Measurements from ENCODE around the gene FRAS1.
"Not testable (repeated sequence)": the region's sequence is repeated elsewhere in the genome, so short reads cannot be mapped to it uniquely, and the experiment has no call there.

FRAS1 gene

GRCh38 chr4:78079726-78080430 lies 22.8 kb downstream of the FRAS1 start:
- no peak overlapping the region for H3K4me3 ChIP-seq (replicated peaks; ENCODE audit: low read depth, low read length)
- TF ChIP-seq CTCF (IDR thresholded peaks at IDR 0.05; ENCODE audit: low read depth, low read length, missing control alignments): no peak
- no peak for DNase-seq (ENCODE audit: extremely low read depth, low read depth)

GRCh38 chr4:78081541-78081940 lies 24.4 kb downstream of the FRAS1 start:
- no peak for DNase-seq (ENCODE audit: extremely low read depth, low read depth)
- H3K4me3 ChIP-seq (replicated peaks; ENCODE audit: low read depth, low read length): no peak overlapping the region
- TF ChIP-seq CTCF (IDR thresholded peaks at IDR 0.05; ENCODE audit: low read depth, low read length, missing control alignments): no peak

- no peak for TF ChIP-seq CTCF (IDR thresholded peaks at IDR 0.05; ENCODE audit: low read depth, low read length, missing control alignments)
- DNase-seq (ENCODE audit: extremely low read depth, low read depth): no peak
- H3K4me3 ChIP-seq (replicated peaks; ENCODE audit: low read depth, low read length): no peak overlapping the region
Measured at GRCh38 chr4:78083035-78083434, 25.9 kb downstream of the FRAS1 start.

- TF ChIP-seq CTCF (IDR thresholded peaks at IDR 0.05; ENCODE audit: low read depth, low read length, missing control alignments): no peak
- DNase-seq (ENCODE audit: extremely low read depth, low read depth): no peak
Measured at GRCh38 chr4:78091534-78091933, 34.4 kb downstream of the FRAS1 start.

GRCh38 chr4:78092350-78092749 lies 35.2 kb downstream of the FRAS1 start:
- DNase-seq (ENCODE audit: extremely low read depth, low read depth); H3K4me3 ChIP-seq (replicated peaks; ENCODE audit: low read depth, low read length): not testable (repeated sequence)

More at GRCh38 chr4:78091534-78091933, 34.4 kb downstream of the FRAS1 start:
- no peak overlapping the region for H3K4me3 ChIP-seq (replicated peaks; ENCODE audit: low read depth, low read length)

- DNase-seq (ENCODE audit: extremely low read depth, low read depth): no peak
- TF ChIP-seq CTCF (IDR thresholded peaks at IDR 0.05; ENCODE audit: low read depth, low read length, missing control alignments): no peak
Measured at GRCh38 chr4:78092850-78093249, 35.7 kb downstream of the FRAS1 start.

GRCh38 chr4:78095081-78095480 lies 38.0 kb downstream of the FRAS1 start:
- TF ChIP-seq CTCF (IDR thresholded peaks at IDR 0.05; ENCODE audit: low read depth, low read length, missing control alignments): no peak
- DNase-seq (ENCODE audit: extremely low read depth, low read depth): no peak
- H3K4me3 ChIP-seq (replicated peaks; ENCODE audit: low read depth, low read length): no peak overlapping the region

More at GRCh38 chr4:78092850-78093249, 35.7 kb downstream of the FRAS1 start:
- no peak overlapping the region for H3K4me3 ChIP-seq (replicated peaks; ENCODE audit: low read depth, low read length)

Measured in HFF-Myc (cell line).